ENCODE measurements around the gene CANT1. TPM values are rescaled to one million over a fixed set of nuclear protein-coding genes. Genes with fewer than 3 reads are reported as not detected.

CANT1 gene
- total RNA-seq: 60.9 and 105 TPM in 2 replicates

DNA sequence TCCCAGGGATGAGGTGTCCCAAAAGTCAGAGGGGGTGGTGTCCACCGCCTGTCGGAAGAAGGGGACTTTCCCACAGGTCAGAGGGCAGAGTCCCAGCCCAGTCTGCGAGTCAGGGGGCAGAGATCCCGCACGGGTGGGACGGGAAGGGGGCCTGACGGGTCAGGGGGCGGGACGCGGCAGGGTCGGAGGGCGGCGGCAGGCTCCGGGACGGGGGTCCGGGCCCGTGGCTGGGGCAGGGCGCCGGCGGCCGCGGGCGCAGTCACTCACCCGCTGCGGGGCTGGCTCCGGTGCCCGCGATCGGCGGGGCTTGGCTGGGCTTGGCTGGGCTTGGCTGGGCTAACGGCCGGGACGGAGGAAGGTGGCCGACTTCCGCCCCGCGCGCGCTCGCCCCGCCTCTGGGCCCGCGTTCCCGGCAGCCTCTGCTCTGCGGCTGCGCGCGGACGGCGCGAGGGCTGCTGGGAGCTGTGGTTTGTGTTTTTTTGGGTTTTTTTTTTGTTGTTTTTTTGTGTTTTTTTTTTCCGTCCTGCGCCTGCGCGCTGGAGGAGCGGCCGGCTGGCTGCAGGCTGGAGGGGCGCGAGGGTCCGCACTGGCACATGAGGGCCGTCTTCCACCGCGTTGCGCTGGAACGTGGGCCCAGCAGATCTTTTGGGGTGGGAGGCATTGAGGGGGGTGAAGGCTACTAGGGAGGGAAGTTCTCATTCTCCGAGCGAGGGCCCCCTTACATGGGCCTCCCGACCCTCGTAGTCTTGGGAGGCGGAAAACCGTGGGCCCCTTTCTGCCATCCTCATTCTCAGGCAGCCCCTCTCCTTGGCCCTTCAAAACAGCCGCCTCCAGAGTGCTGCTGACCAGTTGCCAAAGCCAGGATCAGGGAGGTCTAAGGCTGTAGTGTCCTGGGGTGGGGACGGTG, at the start of gene CANT1:
CANT1 (minus strand) TSS at position 368 of the 907 bp plus-strand sequence. CDS start 12,142 bp downstream, outside the sequence.

DNA sequence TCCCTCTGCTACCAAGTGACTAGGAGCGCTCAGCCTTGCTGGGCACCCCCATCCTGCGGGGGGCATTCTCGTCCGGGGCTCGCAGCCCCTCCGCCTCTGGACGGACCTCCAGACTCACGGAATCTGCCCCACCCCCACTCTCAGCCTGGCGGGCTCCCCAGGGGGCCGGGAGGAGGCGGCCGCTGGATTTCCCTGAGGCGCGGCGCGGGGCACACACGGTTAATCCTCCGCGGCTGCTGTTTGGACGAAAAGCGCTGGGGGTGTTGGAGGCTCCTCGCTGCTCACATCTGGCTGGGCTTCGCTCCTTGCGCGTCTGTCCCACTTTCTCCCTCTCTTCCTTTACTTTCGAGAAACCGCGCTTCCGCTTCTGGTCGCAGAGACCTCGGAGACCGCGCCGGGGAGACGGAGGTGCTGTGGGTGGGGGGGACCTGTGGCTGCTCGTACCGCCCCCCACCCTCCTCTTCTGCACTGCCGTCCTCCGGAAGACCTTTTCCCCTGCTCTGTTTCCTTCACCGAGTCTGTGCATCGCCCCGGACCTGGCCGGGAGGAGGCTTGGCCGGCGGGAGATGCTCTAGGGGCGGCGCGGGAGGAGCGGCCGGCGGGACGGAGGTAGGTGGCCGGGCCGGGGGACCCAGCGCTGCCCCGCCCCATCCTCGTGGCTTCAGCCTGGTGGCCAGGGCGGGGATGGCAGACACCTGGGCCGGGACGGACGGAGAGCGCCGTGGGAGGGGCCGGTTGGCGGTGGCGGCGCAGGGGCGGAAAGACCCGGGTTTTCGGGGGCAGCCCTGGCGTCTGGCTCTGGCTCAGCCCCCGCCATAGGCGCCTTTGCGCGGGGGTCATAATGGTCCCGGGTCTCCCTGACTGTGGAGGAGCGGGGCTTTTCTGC, 14.6 kb upstream of the CANT1 start, which contains the start of gene C1QTNF1:
C1QTNF1 (plus strand) TSS at position 284 of the 886 bp plus-strand sequence. CDS start 19,800 bp downstream, outside the sequence.

DNA sequence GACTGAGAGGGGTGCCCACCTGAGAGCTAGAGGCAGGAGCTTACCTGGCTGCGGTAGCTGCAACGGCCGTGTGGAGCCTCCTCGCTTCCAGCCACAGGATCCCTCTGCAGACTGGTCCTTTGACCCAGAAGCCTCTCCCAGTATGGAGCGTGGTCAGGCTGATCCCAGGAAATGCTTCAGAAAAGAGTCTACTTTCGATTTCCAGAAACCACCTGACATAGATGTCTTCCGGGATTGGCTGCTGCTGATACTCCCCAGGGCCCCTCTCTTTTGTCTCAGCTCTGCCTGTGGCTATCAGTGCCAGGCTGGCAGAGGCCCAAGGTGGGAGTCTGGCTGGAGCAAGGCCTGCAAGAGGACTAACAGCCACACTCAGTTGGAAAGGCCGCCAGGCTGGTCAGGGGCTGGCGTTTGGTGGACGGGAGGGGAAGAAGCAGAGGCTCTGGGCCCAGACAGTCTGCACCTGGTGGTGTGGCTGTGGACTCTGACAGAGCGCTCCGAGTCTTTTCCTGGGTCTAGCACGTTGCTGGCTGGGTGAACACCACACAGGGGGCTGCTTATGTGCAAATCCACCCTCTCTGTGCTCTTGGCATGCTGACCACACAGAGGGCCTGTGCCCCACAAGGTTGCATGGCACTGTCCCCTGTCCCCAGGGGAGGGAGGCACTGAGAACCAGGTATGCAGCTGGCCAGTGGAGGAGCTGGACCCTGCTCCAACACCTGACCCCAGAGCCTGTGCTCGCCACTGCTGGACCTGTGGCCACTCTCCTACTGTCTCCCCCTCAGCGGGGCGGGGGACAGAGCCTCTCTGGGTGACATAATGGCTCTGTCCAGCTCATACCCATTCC, 29.6 kb downstream of the CANT1 start, which contains the start of gene LGALS3BP:
LGALS3BP (minus strand) TSS at position 144 of the 844 bp plus-strand sequence. CDS start 2,732 bp downstream, outside the sequence.

Other genes starting within 250 kb of the CANT1 start
- 13.4 and 17.5 TPM in 2 replicates for gene CYTH1, start 227.5 kb downstream of the CANT1 start, total RNA-seq
- gene USP36, start 168.9 kb downstream of the CANT1 start, total RNA-seq: 17.7 and 28.4 TPM in 2 replicates
- gene CEP295NL, start 106.6 kb downstream of the CANT1 start, total RNA-seq: 4.6 and 6.8 TPM in 2 replicates
- gene TIMP2, start 84.4 kb downstream of the CANT1 start, total RNA-seq: 176 and 207 TPM in 2 replicates
- gene LGALS3BP, start 29.8 kb downstream of the CANT1 start, total RNA-seq: 282 and 636 TPM in 2 replicates
- 6.3 and 79.2 TPM in 2 replicates for gene C1QTNF1, start 14.4 kb upstream of the CANT1 start, total RNA-seq
- 11.2 and 14.6 TPM in 2 replicates for gene ENGASE, start 65.1 kb upstream of the CANT1 start, total RNA-seq